Muscle of back (tissue), 11 donors: ENCODE data around the gene FMN1. TPM values are rescaled to one million over a fixed set of nuclear protein-coding genes. Genes with fewer than 3 reads are reported as not detected.

ENCODE experiments used
- DNase-seq, 3 donors: peaks; one replicate each; pipeline versions ENCODE4 v3.0.0 to v3.0.0-alpha.2; 2013
- polyA plus RNA-seq, 10 donors: library from polyadenylated mRNA; unstranded; fragments of 120-200 nt; gene quantifications; one replicate each; pipeline ENCODE4 v1.2.1, GENCODE V29; 2013; ENCODE audit not compliant: insufficient read length in 10 of 10

FMN1 gene
- polyA plus RNA-seq, 10 donors, result 1.5 to 4.5 (median 2.1) TPM

GRCh38 chr15:32828507-32829186, 365.9 kb downstream of the FMN1 start:
- DNase-seq, result peak in 1 of 3 donors; percentile 91

GRCh38 chr15:32826685-32827084, 367.8 kb downstream of the FMN1 start:
- no peak for DNase-seq

GRCh38 chr15:32825219-32825618, 369.3 kb downstream of the FMN1 start:
- no peak for DNase-seq

GRCh38 chr15:32824777-32825176, 369.7 kb downstream of the FMN1 start:
- DNase-seq, result peak in 1 of 3 donors; percentile 93

- DNase-seq, result no peak
Observed at GRCh38 chr15:32823750-32824149, 370.8 kb downstream of the FMN1 start.

DNA sequence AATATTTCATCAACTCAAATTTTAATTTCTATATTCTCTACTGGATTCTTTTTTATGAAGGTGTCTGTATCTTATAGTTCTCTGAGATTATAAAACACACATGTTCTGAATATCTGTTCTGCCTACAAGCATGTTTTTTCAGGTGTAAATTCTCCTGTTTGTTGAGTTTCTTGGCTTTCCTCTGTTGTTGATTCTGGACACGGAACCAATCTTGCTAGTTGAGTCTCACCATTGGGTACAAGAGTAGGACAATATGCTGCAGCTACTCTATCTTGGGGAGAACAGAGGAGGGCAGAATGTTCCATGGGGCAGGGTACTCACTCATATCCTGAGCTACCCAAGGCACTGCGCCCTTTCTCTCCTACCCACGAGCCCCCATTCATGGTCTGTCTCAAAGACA, 371.8 kb downstream of the FMN1 start:
- DNase-seq, result no peak

DNA sequence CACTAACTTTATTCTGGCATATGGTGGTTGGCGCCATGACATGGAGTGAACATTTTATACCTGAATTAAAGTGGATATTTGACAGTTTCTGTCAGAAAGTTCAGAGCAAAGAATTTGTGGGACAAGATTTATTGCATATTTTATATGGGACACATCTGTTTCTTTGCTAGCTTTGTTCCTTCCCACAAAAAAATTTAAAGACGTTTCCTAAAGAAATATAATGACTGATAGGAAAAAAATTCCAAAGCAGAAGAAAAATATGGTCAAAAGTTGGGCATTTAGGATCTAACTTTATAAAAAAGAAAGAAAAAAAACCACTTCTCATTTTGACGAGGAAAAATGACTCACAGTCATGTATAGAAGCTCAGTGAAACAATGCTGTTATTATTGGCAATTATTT, 375.1 kb downstream of the FMN1 start:
- peak in 1 of 3 donors; percentile 59 for DNase-seq

DNA sequence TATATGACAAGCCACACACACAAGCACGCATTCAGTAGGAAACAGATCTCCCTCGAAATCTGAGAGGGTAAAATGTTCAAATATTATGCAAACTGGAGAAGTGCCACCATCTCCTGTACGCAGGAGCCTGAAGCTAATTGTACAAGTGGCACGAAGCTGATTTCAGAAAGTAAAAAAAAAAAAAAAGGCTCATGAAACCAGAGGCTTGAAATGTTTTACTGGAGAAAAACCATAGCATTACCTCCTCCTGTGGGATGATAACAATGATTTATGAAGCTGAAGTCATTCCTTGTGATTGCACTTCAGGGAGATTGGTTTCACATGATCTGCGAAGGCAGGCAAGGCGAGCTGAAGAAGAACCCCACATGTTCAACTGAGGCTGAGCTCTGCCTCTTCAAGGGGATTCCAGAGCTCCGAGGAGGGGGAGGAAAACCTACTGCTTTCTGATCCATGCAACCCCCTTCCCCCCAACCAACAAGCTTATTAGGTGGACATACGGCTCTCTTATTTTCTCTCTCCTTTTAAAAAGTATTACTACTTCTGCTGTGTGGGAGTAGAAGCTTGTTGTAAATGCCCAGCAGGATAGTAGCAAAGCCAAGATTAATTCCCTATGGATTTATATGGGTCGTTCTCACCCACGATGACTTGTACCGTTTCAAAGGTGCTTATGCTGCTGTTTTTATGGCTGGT, 375.6 kb downstream of the FMN1 start:
- peak in 2 of 3 donors; percentile 45 to 89 for DNase-seq

DNA sequence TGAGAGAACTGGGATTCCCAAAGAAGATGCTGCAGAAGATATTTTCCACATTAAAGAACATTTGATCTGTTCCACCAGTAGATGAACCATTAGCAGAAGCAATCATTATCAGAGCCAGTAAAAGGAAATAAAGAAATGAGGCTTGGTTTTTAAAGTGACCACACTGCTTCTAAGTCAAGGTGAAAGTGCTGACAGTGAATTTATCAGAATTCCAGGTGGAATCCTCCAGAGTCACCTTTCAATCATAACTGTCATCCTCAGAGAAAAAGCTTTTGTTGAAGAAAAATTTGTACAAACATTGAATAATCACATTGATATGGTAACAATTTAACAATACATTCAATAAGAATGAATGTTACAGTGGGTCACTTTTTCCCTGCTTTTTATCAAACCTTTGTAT, 376.9 kb downstream of the FMN1 start:
- no peak for DNase-seq

DNA sequence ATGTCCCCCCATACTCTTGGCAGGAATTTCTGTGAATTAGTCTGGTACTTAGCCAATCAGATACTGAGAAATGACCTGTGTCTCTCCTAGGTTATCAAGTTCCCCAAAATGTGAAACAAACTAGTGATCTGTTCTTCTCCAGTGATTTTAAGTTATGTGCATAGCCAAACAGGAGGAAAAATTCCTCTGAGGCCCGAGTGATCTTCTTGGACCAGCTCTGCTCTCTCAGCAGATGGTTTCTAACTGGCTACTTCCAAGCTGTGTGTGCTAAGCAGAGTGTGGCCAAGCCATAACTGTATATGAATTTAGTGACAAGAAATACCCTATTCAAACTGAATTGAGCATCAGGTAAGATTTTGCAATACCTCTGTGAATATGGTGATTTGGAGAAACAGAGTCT, 387.2 kb downstream of the FMN1 start:
- DNase-seq, result no peak

DNA sequence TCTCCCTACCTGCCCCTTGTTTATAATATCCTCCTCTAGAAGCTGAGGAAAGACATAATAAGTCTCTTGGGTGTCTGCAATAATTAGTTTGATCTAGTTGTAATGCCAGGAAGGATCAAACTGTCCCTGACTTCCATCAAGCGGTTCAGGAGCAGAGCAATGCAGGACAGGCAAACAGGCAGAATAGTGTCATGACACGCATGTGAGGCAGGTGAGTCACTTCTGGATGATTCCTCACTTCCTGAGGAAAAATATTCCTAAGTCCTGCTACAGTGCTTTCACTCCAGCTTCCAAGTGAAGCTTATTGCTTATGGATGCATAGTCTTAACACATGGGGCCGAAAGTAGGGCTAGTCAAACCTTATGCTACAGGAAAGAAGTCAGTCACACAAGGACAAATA, 390.9 kb downstream of the FMN1 start:
- DNase-seq, result no peak

GRCh38 chr15:32802286-32802936, 392.1 kb downstream of the FMN1 start:
- DNase-seq, result peak in 2 of 3 donors; percentile 20 to 91

GRCh38 chr15:32799936-32800535, 394.5 kb downstream of the FMN1 start:
- DNase-seq, result no peak

DNA sequence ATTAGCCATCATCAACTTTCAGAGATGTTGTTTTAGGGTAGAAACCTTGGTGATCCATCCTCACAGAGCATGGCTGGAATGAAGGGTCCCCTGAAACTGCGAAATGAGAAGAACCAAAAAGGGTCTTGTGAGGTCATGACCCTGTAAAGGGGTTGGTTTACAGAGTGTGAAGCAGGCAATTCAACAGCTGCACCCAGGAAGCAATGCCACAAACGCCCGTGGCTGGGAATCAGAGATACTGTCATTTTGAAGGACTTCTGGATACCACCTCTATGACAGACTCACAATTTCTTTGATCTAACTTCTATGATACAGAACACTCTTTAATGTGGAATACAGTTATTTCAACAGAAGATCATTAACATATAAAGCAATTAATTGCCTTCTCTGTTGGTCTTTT, 397.7 kb downstream of the FMN1 start:
- no peak for DNase-seq

DNA sequence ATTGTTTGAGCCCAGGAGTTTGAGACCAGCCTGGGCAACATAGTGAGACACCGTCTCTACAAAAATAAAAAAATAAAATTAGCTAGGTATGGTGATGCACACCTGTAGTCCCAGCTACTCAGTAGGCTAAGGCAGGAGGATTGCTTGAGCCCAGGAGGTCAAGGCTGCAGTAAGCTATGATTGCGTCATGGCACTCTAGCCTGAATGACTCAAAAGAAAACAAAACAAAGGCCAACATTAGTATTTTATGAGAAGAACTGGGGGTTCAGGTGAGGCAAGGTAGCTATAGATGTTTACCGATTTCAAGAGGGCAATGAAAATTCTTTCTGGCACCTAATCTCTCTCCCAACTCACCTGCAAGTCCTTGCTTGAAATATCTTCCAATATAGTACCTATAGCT, 399.5 kb downstream of the FMN1 start:
- no peak for DNase-seq

GRCh38 chr15:32792436-32792835, 402.1 kb downstream of the FMN1 start:
- DNase-seq, result no peak

- peak in 1 of 3 donors; percentile 25 for DNase-seq
Observed at GRCh38 chr15:32790352-32790999, 404.0 kb downstream of the FMN1 start.

- DNase-seq, result no peak
Observed at GRCh38 chr15:32787949-32788348, 406.6 kb downstream of the FMN1 start.

GRCh38 chr15:32786906-32787305, 407.6 kb downstream of the FMN1 start:
- DNase-seq, result no peak

GRCh38 chr15:32784581-32784980, 409.9 kb downstream of the FMN1 start:
- DNase-seq, result no peak

DNA sequence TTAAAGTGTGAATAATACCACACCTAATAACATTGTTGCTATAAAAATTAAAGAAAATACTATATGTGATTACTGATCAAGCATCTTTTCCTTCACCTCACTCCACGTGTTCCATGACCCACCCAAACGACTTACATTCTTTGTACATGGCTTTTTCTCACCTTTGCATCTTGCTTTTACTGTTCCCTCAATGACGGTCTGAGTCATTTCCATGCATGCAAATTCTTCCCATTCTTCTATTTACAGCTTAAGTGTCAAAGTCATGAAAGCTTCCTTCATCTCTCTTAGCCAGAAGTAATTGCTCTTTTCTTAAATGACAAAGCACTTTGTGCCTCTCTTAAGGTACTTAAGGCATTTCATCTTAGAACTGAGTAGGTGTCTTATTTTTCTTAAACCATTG, 412.7 kb downstream of the FMN1 start:
- DNase-seq, result no peak
